Lower lobe of right lung (tissue), 2 donors: ENCODE measurements around the gene TOB1. TPM values are rescaled to one million over a fixed set of nuclear protein-coding genes. Genes with fewer than 3 reads are reported as not detected.

Experiments used
- ATAC-seq, 2 donors: fragments of 200-7000 bp; cut with Tn5 transposase; one replicate each; pipeline ENCODE4 v1.9.1; 2020 to 2022; ENCODE audit warnings: mild to moderate bottlenecking in 2 of 2, moderate library complexity in 2 of 2
- DNase-seq: peaks from one replicate; pipeline ENCODE4 v3.0.0-alpha.2; 2020
- H3K27ac ChIP-seq: fragments of 200-600 bp; one replicate; pipeline ENCODE4 v1.8.0; 2022
- H3K27me3 ChIP-seq: fragments of 200-600 bp; one replicate; pipeline ENCODE4 v1.8.0; 2022; ENCODE audit warnings: low read depth
- H3K36me3 ChIP-seq: fragments of 200-600 bp; one replicate; pipeline ENCODE4 v1.8.0; 2022; ENCODE audit warnings: mild to moderate bottlenecking
- H3K4me1 ChIP-seq: fragments of 200-600 bp; one replicate; pipeline ENCODE4 v1.8.0; 2022
- H3K4me3 ChIP-seq: fragments of 200-600 bp; one replicate; pipeline ENCODE4 v1.8.0; 2022; ENCODE audit warnings: mild to moderate bottlenecking
- H3K9me3 ChIP-seq: fragments of 200-600 bp; one replicate; pipeline ENCODE4 v1.8.0; 2022
- CTCF ChIP-seq: fragments of 200-600 bp; IDR thresholded peaks from one replicate; pipeline ENCODE4 v1.8.0; 2022; ENCODE audit warnings: antibody characterized with exemption, mild to moderate bottlenecking
- intact Hi-C: fragments of 100-400 bp; cut with DNase I; formaldehyde crosslinking; loops from one replicate; pipeline ENCODE4 v1.11.0; 2022
- total RNA-seq: library from RNA; stranded (reverse); fragmentation: NEBNext Ultra II Directional; extraction: Animal tissue kit (Norgen Biotek cat#: 25700); gene quantifications from one replicate; pipeline ENCODE4 v1.2.1, GENCODE V29; 2021
- donor health status: DM: no; HTN: yes; CAD: no; lungs with severe emphysema.

TOB1 gene
- total RNA-seq, 1 donor from 2014 or later: 72.9 TPM

DNA sequence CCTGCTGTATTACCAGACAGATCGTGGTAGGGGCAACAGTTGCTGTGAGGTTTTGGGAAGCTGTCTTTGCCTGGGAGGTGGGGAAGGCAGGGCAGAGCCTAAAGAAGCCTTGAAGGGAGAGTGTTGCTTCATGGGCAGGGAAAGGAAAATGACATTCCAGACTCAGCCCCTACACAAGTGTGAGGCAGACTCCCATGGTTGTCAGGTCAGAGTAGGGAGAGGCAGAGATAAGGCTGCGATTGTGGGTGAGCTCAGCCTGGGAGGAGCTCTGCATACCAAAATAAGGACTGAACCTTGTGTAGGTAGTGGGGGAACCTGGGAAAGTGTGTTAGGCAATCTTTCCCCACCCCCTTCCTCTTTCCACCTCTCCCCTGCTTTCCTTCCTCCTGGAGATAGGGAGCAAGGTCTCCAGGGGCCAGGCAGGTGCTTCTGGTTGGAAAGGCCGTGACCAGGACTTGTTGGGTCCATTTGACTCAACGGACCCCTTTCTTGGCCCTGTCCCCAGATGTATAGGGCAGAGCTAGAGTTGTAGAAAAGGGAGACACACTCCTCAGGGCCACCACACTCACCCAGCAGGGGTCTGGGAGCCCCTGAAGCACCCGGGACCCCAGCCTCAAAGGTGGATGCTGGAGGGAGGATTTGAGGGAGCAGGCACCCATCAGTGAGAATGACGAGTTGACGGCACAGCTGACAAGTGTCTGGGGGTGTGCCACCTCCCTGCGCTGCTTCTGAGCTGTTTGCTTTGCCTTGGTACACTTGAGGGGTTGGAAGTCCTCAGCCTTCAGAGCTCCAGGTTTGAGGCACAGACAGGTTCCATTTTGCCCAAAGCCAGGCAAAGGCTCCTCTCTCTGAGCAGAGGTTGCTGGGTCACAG is 18.5 kb upstream of the TOB1 start:
- Histone ChIP-seq H3K36me3 (no peaks in the 10 kb centered on the region), H3K4me3 (no peak overlapping the region), H3K9me3 (peaks cover 4% of the 10 kb centered on the region), H3K27me3 (no peaks in the 10 kb centered on the region), H3K4me1 (no peaks in the 10 kb centered on the region), H3K27ac (peak overlapping the region; percentile 67)
- intact Hi-C loops: no loop called here
- ATAC-seq (peak; percentile 90 to 94), DNase-seq (no peak)
- TF ChIP-seq CTCF: no peak

GRCh38 chr17:50883850-50884438 is 17.8 kb upstream of the TOB1 start:
- Histone ChIP-seq H3K27me3 (no peaks in the 10 kb centered on the region), H3K9me3 (peaks cover 4% of the 10 kb centered on the region), H3K4me3 (no peak overlapping the region), H3K36me3 (no peaks in the 10 kb centered on the region), H3K27ac (peak overlapping the region; percentile 67), H3K4me1 (no peaks in the 10 kb centered on the region)
- ATAC-seq: peak; percentile 79 to 81
- TF ChIP-seq CTCF: no peak
- no peak for DNase-seq
- intact Hi-C loops: no loop called here

DNA sequence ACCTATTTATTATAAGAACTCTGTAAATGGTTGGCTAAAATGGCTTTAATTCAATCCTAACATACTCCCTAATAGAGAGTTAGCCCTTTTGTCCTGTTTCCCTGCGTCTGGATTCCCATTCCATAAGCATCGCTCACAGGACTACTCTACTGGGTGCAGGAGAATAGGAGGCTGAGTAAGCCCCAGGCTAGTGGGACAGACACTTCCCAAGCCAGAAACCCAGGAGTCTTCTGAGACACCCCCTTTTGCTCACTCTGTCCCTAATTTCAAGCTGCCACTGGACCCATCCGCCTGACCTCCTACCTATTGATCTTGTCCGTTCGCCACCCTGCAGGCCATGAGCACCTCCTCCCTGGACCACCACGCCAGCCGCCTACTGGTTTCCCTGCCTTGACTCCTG is 16.7 kb upstream of the TOB1 start:
- ATAC-seq (no peak), DNase-seq (no peak)
- no peak for TF ChIP-seq CTCF
- Histone ChIP-seq H3K4me1 (no peaks in the 10 kb centered on the region), H3K27ac (no peak overlapping the region), H3K4me3 (no peak overlapping the region), H3K27me3 (no peaks in the 10 kb centered on the region), H3K9me3 (peaks cover 4% of the 10 kb centered on the region), H3K36me3 (no peaks in the 10 kb centered on the region)
- intact Hi-C loops: no loop called here

GRCh38 chr17:50881182-50881581 is 15.0 kb upstream of the TOB1 start:
- no peak for ATAC-seq

DNA sequence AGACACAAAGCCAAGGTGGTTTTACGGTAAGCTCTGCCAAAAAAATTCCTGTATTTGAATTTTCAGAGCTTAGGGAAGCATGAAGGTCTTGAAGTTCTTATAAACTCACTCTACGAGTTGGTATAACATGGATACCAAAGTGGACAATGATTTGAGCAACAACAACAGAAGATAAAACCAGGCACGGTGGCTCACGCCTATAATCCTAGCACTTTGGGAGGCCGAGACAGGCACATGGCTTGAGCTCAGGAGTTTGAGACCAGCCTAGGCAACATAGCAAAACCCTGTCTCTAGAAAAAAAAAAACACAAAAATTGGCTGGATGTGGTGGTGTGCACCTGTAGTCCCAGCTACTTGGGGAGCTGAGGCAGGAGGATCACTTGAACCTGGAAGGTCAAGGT is 12.9 kb upstream of the TOB1 start:
- Histone ChIP-seq H3K27me3 (no peaks in the 10 kb centered on the region), H3K4me1 (no peaks in the 10 kb centered on the region), H3K27ac (no peak overlapping the region), H3K9me3 (peaks cover 4% of the 10 kb centered on the region), H3K36me3 (no peaks in the 10 kb centered on the region), H3K4me3 (no peak overlapping the region)
- intact Hi-C loops: no loop called here
- ATAC-seq: no peak
- TF ChIP-seq CTCF: no peak
- no peak for DNase-seq

More at GRCh38 chr17:50881182-50881581, 15.0 kb upstream of the TOB1 start:
- TF ChIP-seq CTCF: no peak
- Histone ChIP-seq H3K4me3 (no peak overlapping the region), H3K27ac (no peak overlapping the region), H3K27me3 (no peaks in the 10 kb centered on the region), H3K4me1 (no peaks in the 10 kb centered on the region), H3K36me3 (no peaks in the 10 kb centered on the region), H3K9me3 (peaks cover 4% of the 10 kb centered on the region)
- no peak for DNase-seq
- intact Hi-C loops: no loop called here
